Esophagus (tissue), 2 donors: ENCODE results near the gene AP2B1. TPM values are rescaled to one million over a fixed set of nuclear protein-coding genes. Genes with fewer than 3 reads are reported as not detected.

Source experiments
- H3K27ac ChIP-seq, 2 donors: one replicate each; pipeline ENCODE4 v1.5.1; 2013; ENCODE audit warnings: low read depth in 2 of 2, mild to moderate bottlenecking in 2 of 2, inconsistent platforms in 1 of 2, low read length in 1 of 2, moderate library complexity in 1 of 2
- H3K27me3 ChIP-seq, 2 donors: one replicate each; pipeline ENCODE4 v1.6.1; 2013; ENCODE audit warnings: low read length in 2 of 2, control low read depth in 1 of 2, mild to moderate bottlenecking in 1 of 2; ENCODE audit not compliant: insufficient read depth in 2 of 2, control insufficient read depth in 1 of 2
- H3K36me3 ChIP-seq, 2 donors: one replicate each; pipeline ENCODE4 v1.6.1; 2013; ENCODE audit warnings: low read length in 1 of 2; ENCODE audit not compliant: control insufficient read depth in 2 of 2, insufficient read depth in 2 of 2
- H3K4me1 ChIP-seq, 2 donors: one replicate each; pipeline ENCODE4 v1.6.1; 2013; ENCODE audit warnings: low read length in 1 of 2; ENCODE audit not compliant: control insufficient read depth in 2 of 2, insufficient read depth in 2 of 2
- H3K4me3 ChIP-seq, 2 donors: one replicate each; pipeline ENCODE4 v1.5.1; 2013; ENCODE audit warnings: low read length in 2 of 2, mild to moderate bottlenecking in 2 of 2, low read depth in 1 of 2, moderate library complexity in 1 of 2
- H3K9me3 ChIP-seq, 2 donors: one replicate each; pipeline ENCODE4 v1.6.1; 2013; ENCODE audit warnings: mild to moderate bottlenecking in 2 of 2, low read depth in 1 of 2, low read length in 1 of 2, moderate library complexity in 1 of 2; ENCODE audit not compliant: control insufficient read depth in 2 of 2, insufficient read depth in 1 of 2
- WGBS, 2 donors: extraction: QIAGEN DNeasy Blood & Tissue Kit; methylation state at CpG; one replicate each; pipeline ENCODE4 v1.1.7; 2013; 5-methylcytosine and 5-hydroxymethylcytosine counted together
- polyA plus RNA-seq, 2 donors: library from polyadenylated mRNA; stranded (reverse); fragments of 200-250 nt; gene quantifications; one replicate each; pipeline ENCODE4 v1.2.3, GENCODE V29; 2013
- donor health status: healthy with polysubstance abuse.
- donor health status: Bipolar disorder and iron deficiency.

Gene AP2B1
- polyA plus RNA-seq, 2 donors, result 13.2 to 14.3 TPM

DNA sequence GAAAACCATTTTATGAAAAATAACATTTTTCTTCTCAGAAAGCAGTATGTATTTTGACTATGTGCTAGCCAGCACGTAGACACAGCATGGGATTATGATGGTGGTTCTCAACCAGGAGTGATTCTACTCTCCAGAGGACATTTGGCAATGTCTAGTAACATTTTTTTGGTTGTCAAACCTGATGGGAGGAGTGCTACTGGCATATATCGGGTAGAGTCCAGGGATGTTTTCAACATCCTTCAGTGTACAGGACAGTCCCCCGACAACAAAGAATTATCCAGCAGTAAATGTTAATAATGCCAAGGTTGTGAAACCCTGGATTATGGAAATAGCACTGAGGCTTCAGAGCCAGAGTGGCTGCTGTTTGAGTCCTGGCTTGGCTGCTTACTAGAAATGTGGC, 27.7 kb downstream of the AP2B1 start:
- peaks cover 0 to 3% of the 10 kb centered on the region in 2 donors for H3K36me3 ChIP-seq
- no peaks in the 10 kb centered on the region for H3K27me3 ChIP-seq
- H3K4me3 ChIP-seq, result no peak overlapping the region
- no peaks in the 10 kb centered on the region for H3K9me3 ChIP-seq
- 84 to 87% methylated on average over 3 of the region's 3 CpGs for WGBS, 2 donors
- no peak overlapping the region for H3K27ac ChIP-seq
- H3K4me1 ChIP-seq, result no peaks in the 10 kb centered on the region

GRCh38 chr17:35616536-35616935, 29.4 kb downstream of the AP2B1 start:
- H3K27ac ChIP-seq, result no peak overlapping the region
- no peaks in the 10 kb centered on the region for H3K27me3 ChIP-seq
- H3K9me3 ChIP-seq, result no peaks in the 10 kb centered on the region
- no peaks in the 10 kb centered on the region for H3K4me1 ChIP-seq
- WGBS, 2 donors, result 93 to 95% methylated on average over 7 of the region's 7 CpGs
- no peak overlapping the region for H3K4me3 ChIP-seq
- peaks cover 0 to 3% of the 10 kb centered on the region in 2 donors for H3K36me3 ChIP-seq

DNA sequence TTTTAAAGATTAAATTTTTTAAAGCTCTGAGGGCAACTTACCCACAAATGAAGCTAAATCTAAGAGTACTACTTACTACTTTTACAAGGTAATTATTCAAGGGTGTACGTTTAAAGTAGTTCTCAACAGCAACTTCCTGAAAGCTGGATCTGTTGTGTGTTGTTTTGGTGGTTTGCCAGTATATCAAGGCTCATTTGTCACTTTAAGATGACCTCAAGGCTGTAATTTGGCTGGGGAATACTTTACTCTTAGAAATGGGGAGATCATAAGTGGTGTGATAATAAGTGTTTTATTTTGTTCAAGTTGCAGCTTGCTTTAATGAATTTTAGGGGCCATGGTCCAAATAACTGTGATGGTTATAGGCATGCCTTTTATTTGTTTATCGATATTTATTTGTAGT, 30.4 kb downstream of the AP2B1 start:
- Histone ChIP-seq H3K9me3 (no peaks in the 10 kb centered on the region), H3K4me3 (no peak overlapping the region), H3K36me3 (peaks cover 0 to 3% of the 10 kb centered on the region in 2 donors), H3K27ac (no peak overlapping the region), H3K4me1 (no peaks in the 10 kb centered on the region), H3K27me3 (no peaks in the 10 kb centered on the region)
- WGBS, 2 donors, result 55 to 62% methylated on average over 2 of the region's 2 CpGs

- Histone ChIP-seq H3K36me3 (peaks cover 0 to 3% of the 10 kb centered on the region in 2 donors), H3K4me1 (no peaks in the 10 kb centered on the region), H3K27ac (no peak overlapping the region), H3K9me3 (no peaks in the 10 kb centered on the region), H3K27me3 (no peaks in the 10 kb centered on the region), H3K4me3 (no peak overlapping the region)
These were observed 31.5 kb downstream of the AP2B1 start for GRCh38 chr17:35618628-35619027.

- 49 to 61% methylated on average over 1 of the region's 1 CpG for WGBS, 2 donors
- Histone ChIP-seq H3K9me3 (no peaks in the 10 kb centered on the region), H3K4me1 (no peaks in the 10 kb centered on the region), H3K27me3 (no peaks in the 10 kb centered on the region), H3K4me3 (no peak overlapping the region), H3K27ac (no peak overlapping the region), H3K36me3 (peaks cover 0 to 3% of the 10 kb centered on the region in 2 donors)
These were observed 34.6 kb downstream of the AP2B1 start for GRCh38 chr17:35621768-35622167.

DNA sequence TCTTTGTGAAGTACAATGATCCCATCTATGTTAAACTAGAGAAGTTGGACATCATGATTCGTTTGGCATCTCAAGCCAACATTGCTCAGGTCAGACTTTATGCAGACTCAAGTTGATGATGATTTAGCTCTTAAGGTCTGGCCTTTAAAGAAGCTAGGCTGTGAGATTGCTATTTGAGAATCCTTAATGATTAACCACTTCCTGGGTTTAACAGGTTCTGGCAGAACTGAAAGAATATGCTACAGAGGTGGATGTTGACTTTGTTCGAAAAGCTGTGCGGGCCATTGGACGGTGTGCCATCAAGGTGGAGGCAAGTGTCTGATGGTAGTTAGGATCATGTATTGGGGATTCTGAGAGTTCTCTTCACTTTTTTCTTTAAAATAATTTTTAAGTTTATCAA, 40.3 kb downstream of the AP2B1 start:
- WGBS, 2 donors, result 77 to 90% methylated on average over 4 of the region's 4 CpGs
- Histone ChIP-seq H3K27me3 (no peaks in the 10 kb centered on the region), H3K27ac (no peak overlapping the region), H3K9me3 (no peaks in the 10 kb centered on the region), H3K4me3 (no peak overlapping the region), H3K36me3 (peaks cover 3 to 7% of the 10 kb centered on the region in 2 donors), H3K4me1 (no peaks in the 10 kb centered on the region)

- no peaks in the 10 kb centered on the region for H3K4me1 ChIP-seq
- no peak overlapping the region for H3K27ac ChIP-seq
- 63 to 69% methylated on average over 1 of the region's 1 CpG for WGBS, 2 donors
- H3K4me3 ChIP-seq, result no peak overlapping the region
- H3K36me3 ChIP-seq, result peaks cover 0 to 7% of the 10 kb centered on the region in 2 donors
- no peaks in the 10 kb centered on the region for H3K9me3 ChIP-seq
- H3K27me3 ChIP-seq, result no peaks in the 10 kb centered on the region
These were observed 43.5 kb downstream of the AP2B1 start for GRCh38 chr17:35630530-35631148.

GRCh38 chr17:35641032-35641431, 53.9 kb downstream of the AP2B1 start:
- Histone ChIP-seq H3K9me3 (no peaks in the 10 kb centered on the region), H3K27me3 (no peaks in the 10 kb centered on the region), H3K36me3 (peaks cover 0 to 6% of the 10 kb centered on the region in 2 donors), H3K4me1 (no peaks in the 10 kb centered on the region), H3K27ac (no peak overlapping the region), H3K4me3 (no peak overlapping the region)
- WGBS, 2 donors, result 82 to 84% methylated on average over 4 of the region's 4 CpGs

GRCh38 chr17:35645923-35646322, 58.8 kb downstream of the AP2B1 start:
- 71 to 92% methylated on average over 2 of the region's 2 CpGs for WGBS, 2 donors

GRCh38 chr17:35651467-35651866, 64.3 kb downstream of the AP2B1 start:
- Histone ChIP-seq H3K9me3 (no peaks in the 10 kb centered on the region), H3K4me1 (no peaks in the 10 kb centered on the region), H3K27me3 (no peaks in the 10 kb centered on the region), H3K36me3 (peaks cover 0 to 5% of the 10 kb centered on the region in 2 donors), H3K27ac (no peak overlapping the region), H3K4me3 (no peak overlapping the region)
- 87 to 93% methylated on average over 1 of the region's 1 CpG for WGBS, 2 donors

More at GRCh38 chr17:35645923-35646322, 58.8 kb downstream of the AP2B1 start:
- Histone ChIP-seq H3K27ac (no peak overlapping the region), H3K36me3 (peaks cover 0 to 5% of the 10 kb centered on the region in 2 donors), H3K4me3 (no peak overlapping the region), H3K27me3 (no peaks in the 10 kb centered on the region), H3K4me1 (no peaks in the 10 kb centered on the region), H3K9me3 (no peaks in the 10 kb centered on the region)
